Measurements from ENCODE around the gene TPGS1.

The TPGS1 gene

GRCh38 chr19:547117-547516 is 39.8 kb downstream of the TPGS1 start:
- no peak for DNase-seq (ENCODE audit: low read depth in 1 of 2, low spot score in 1 of 2)
- no peak for TF ChIP-seq JUND (IDR thresholded peaks at IDR 0.05; ENCODE audit: low read depth)
- in situ Hi-C loops (cut with HindIII; ENCODE audit: low pct_unique_long_range_greater_than_20kb, low sequenced_read_pairs): no loop called here

- in situ Hi-C loops (cut with HindIII; ENCODE audit: low pct_unique_long_range_greater_than_20kb, low sequenced_read_pairs): no loop called here
- TF ChIP-seq JUND (IDR thresholded peaks at IDR 0.05; ENCODE audit: low read depth): no peak
- no peak for DNase-seq (ENCODE audit: low read depth in 1 of 2, low spot score in 1 of 2)
Observed at GRCh38 chr19:547836-548720, 40.8 kb downstream of the TPGS1 start.

GRCh38 chr19:548886-549830 is 41.9 kb downstream of the TPGS1 start:
- TF ChIP-seq JUND (IDR thresholded peaks at IDR 0.05; ENCODE audit: low read depth): no peak
- DNase-seq (ENCODE audit: low read depth in 1 of 2, low spot score in 1 of 2): peak in 1 of 2 experiments; percentile 47
- in situ Hi-C loops (cut with HindIII; ENCODE audit: low pct_unique_long_range_greater_than_20kb, low sequenced_read_pairs): no loop called here

GRCh38 chr19:554817-555216 is 47.5 kb downstream of the TPGS1 start:
- in situ Hi-C loops (cut with HindIII; ENCODE audit: low pct_unique_long_range_greater_than_20kb, low sequenced_read_pairs): no loop called here
- no peak for TF ChIP-seq JUND (IDR thresholded peaks at IDR 0.05; ENCODE audit: low read depth)
- DNase-seq (ENCODE audit: low read depth in 1 of 2, low spot score in 1 of 2): no peak

GRCh38 chr19:555474-555808 is 48.1 kb downstream of the TPGS1 start:
- no peak for DNase-seq (ENCODE audit: low read depth in 1 of 2, low spot score in 1 of 2)
- no peak for TF ChIP-seq JUND (IDR thresholded peaks at IDR 0.05; ENCODE audit: low read depth)
- in situ Hi-C loops (cut with HindIII; ENCODE audit: low pct_unique_long_range_greater_than_20kb, low sequenced_read_pairs): no loop called here

- in situ Hi-C loops (cut with HindIII; ENCODE audit: low pct_unique_long_range_greater_than_20kb, low sequenced_read_pairs): no loop called here
- no peak for DNase-seq (ENCODE audit: low read depth in 1 of 2, low spot score in 1 of 2)
- no peak for TF ChIP-seq JUND (IDR thresholded peaks at IDR 0.05; ENCODE audit: low read depth)
Observed at GRCh38 chr19:556611-557382, 49.5 kb downstream of the TPGS1 start.

- TF ChIP-seq JUND (IDR thresholded peaks at IDR 0.05; ENCODE audit: low read depth): no peak
- DNase-seq (ENCODE audit: low read depth in 1 of 2, low spot score in 1 of 2): peak in 1 of 2 experiments; percentile 44
- in situ Hi-C loops (cut with HindIII; ENCODE audit: low pct_unique_long_range_greater_than_20kb, low sequenced_read_pairs): no loop called here
Observed at GRCh38 chr19:558770-559439, 51.6 kb downstream of the TPGS1 start.

GRCh38 chr19:560121-560520 is 52.8 kb downstream of the TPGS1 start:
- no peak for TF ChIP-seq JUND (IDR thresholded peaks at IDR 0.05; ENCODE audit: low read depth)
- in situ Hi-C loops (cut with HindIII; ENCODE audit: low pct_unique_long_range_greater_than_20kb, low sequenced_read_pairs): no loop called here
- no peak for DNase-seq (ENCODE audit: low read depth in 1 of 2, low spot score in 1 of 2)

GRCh38 chr19:566403-566802 is 59.1 kb downstream of the TPGS1 start:
- in situ Hi-C loops (cut with HindIII; ENCODE audit: low pct_unique_long_range_greater_than_20kb, low sequenced_read_pairs): no loop called here
- no peak for DNase-seq (ENCODE audit: low read depth in 1 of 2, low spot score in 1 of 2)
- no peak for TF ChIP-seq JUND (IDR thresholded peaks at IDR 0.05; ENCODE audit: low read depth)

- in situ Hi-C loops (cut with HindIII; ENCODE audit: low pct_unique_long_range_greater_than_20kb, low sequenced_read_pairs): no loop called here
- DNase-seq (ENCODE audit: low read depth in 1 of 2, low spot score in 1 of 2): no peak
Observed at GRCh38 chr19:566844-567243, 59.5 kb downstream of the TPGS1 start.

GRCh38 chr19:567296-567900 is 60.1 kb downstream of the TPGS1 start:
- DNase-seq (ENCODE audit: low read depth in 1 of 2, low spot score in 1 of 2): no peak
- no peak for TF ChIP-seq JUND (IDR thresholded peaks at IDR 0.05; ENCODE audit: low read depth)
- in situ Hi-C loops (cut with HindIII; ENCODE audit: low pct_unique_long_range_greater_than_20kb, low sequenced_read_pairs): no loop called here

More at GRCh38 chr19:566844-567243, 59.5 kb downstream of the TPGS1 start:
- no peak for TF ChIP-seq JUND (IDR thresholded peaks at IDR 0.05; ENCODE audit: low read depth)

Measured in T47D (cell line).